H1 (cell line): ENCODE results near the gene RAB22A. TPM values are rescaled to one million over a fixed set of nuclear protein-coding genes. Genes with fewer than 3 reads are reported as not detected.

Experiments
- CEBPB ChIP-seq: IDR thresholded peaks from 2 replicates; pipeline ENCODE4 v1.6.1; 2012; ENCODE audit warnings: low read depth, low read length
- CHD7 ChIP-seq: fragments of 300-600 bp; sonication (generic); IDR thresholded peaks from 2 replicates; pipeline ENCODE4 v1.7.1; 2012; ENCODE audit warnings: low read length, moderate library complexity, mild to moderate bottlenecking, inconsistent platforms; ENCODE audit not compliant: insufficient replicate concordance
- PHF8 ChIP-seq: fragments of 200-600 bp; sonication (generic); conservative IDR thresholded peaks from 2 replicates; pipeline ENCODE4 v1.7.1; 2012; ENCODE audit warnings: low read depth, mild to moderate bottlenecking, inconsistent platforms, low read length, moderate library complexity
- POLR2AphosphoS5 ChIP-seq: IDR thresholded peaks from 2 replicates; pipeline ENCODE4 v1.6.1; 2011; ENCODE audit warnings: low read depth, low read length
- SIRT6 ChIP-seq: IDR thresholded peaks from one replicate; pipeline ENCODE4 v1.7.1; 2012; ENCODE audit warnings: low read length, inconsistent platforms
- TEAD4 ChIP-seq: IDR thresholded peaks from 2 replicates; pipeline ENCODE4 v1.6.1; 2012; ENCODE audit warnings: low read depth, low read length, inconsistent platforms, mixed read lengths
- polyA plus RNA-seq, 7 experiments: library from polyadenylated mRNA; depleted of rRNA in 3 of 7; stranded (reverse) in 5 of 7; unstranded in 2 of 7; fragments of >200 nt in 5 of 7; fragments of 200-250 nt in 2 of 7; gene quantifications; 1 replicate in 5 of 7; 2 replicates in 1 of 7; 4 replicates in 1 of 7; pipeline versions ENCODE4 v1.2.1 to v1.2.3, GENCODE V29; 2011 to 2013; ENCODE audit warnings: missing spikeins in 2 of 7, mixed read lengths in 2 of 7
- total RNA-seq: library from RNA; stranded (reverse); fragmentation: NEBNext Ultra II Directional; extraction: Animal tissue kit (Norgen Biotek cat#: 25700); gene quantifications from 2 replicates; pipeline ENCODE4 v1.2.1, GENCODE V29; 2021

RAB22A gene
- total and polyA plus RNA-seq, 2 of the 8 experiments (the other 6 are each of a cell fraction or from before 2014, with no cell fraction given), result 3.1 to 6.6 TPM

DNA sequence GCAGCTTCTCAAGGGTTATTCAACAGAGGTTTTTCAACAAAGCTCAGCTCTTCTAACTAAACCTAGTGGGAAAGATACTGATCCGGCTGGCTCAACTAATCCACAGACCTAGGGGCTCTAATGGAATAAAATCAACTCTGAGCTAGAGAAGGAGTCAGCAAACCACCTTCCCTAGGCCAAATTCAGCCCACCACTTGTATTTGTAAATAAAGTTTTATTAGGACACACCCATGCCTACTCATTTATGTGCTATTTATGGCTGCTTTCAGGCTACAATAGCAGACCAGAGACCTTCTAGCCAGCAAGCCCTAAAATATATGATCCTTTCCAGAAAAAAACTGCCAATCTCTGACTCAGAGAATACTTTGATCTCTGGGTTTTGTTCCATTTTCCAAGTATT is 6.0 kb upstream of the RAB22A start (continued):
- no peak for TF ChIP-seq PHF8
- TF ChIP-seq TEAD4, result no peak
- TF ChIP-seq SIRT6, result no peak
- no peak for TF ChIP-seq CEBPB
- TF ChIP-seq CHD7, result no peak
- no peak for TF ChIP-seq POLR2AphosphoS5
